ENCODE data around the gene CLEC10A.
"Not testable (repeated sequence)": the region's sequence is repeated elsewhere in the genome, so short reads cannot be mapped to it uniquely, and the experiment has no call there.

The CLEC10A gene, protein sequence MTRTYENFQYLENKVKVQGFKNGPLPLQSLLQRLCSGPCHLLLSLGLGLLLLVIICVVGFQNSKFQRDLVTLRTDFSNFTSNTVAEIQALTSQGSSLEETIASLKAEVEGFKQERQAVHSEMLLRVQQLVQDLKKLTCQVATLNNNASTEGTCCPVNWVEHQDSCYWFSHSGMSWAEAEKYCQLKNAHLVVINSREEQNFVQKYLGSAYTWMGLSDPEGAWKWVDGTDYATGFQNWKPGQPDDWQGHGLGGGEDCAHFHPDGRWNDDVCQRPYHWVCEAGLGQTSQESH

DNA sequence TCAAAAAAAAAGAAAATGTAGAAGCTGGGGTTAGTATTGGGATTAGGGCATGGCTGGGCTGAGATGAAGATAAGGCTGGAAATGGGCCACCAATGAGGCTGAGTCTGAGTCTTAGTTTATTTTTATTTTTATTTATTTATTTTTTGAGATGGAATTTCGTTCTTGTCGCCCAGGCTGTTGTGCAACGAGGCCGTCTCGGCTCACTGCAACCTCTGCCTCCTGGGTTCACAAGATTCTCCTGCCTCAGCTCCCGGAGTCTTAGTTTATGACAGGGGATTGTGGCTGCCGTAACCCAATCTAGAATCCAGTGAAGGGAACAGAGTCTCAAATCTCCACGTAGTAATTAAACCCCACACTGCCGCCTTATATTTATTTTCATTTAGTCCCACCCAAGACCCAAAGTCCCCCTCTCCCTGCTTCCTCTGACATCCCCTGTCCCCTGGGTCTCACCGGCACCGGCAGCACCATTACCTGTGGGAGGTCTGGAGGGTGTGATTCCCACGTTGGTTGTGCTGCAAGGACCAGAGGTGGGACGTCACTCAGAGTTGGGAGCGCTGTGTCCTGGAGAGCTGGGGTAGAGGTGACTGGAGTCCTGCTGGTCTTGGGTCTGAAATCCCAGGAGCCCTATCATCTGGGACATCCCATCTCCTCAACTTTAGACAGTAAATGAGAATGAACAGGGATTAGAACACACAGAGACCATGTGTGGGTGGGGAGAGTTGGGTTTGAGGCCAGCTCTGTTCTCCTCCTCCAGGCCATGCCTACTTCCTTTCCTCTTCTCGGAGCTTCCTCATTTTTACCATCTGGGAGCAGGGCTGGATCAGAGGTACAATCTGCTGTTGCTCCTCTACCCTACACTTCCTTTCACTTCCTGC, at the start of gene CLEC10A:
Gene CLEC10A, minus strand, starts transcription at position 671 of the 875 bp plus-strand sequence. CDS start 1,439 bp downstream, outside the sequence.
- no peak for DNase-seq

- DNase-seq: no peak
Observed at GRCh38 chr17:7129311-7129710, 49.3 kb upstream of the CLEC10A start.

DNA sequence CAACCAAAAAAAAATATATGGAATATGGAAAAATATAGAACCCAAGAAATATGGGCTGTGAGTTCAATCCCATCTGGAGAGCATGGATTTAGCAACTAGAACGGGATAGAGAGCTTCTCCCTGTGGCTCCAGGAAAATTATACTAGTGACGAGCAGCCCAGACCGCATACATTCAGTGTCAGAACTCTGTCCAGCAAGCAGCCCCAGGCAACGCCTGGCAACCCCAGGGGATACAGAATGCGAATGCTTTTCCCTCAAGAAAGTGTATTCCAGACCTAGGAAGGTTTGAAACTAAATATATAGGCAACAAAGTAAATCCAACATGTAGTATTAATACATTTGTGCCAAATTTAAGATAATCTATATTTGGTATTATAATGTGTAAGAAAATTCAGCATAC, 48.1 kb upstream of the CLEC10A start:
- no peak for DNase-seq

DNA sequence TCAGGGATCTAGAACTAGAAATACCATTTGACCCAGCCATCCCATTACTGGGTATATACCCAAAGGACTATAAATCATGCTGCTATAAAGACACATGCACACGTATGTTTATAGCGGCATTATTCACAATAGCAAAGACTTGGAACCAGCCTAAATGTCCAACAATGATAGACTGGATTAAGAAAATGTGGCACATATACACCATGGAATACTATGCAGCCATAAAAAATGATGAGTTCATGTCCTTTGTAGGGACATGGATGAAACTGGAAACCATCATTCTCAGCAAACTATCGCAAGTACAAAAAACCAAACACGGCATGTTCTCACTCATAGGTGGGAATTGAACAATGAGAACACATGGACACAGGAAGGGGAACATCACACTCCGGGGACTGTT, 47.5 kb upstream of the CLEC10A start:
- DNase-seq: not testable (repeated sequence)

- DNase-seq: not testable (repeated sequence)
Observed at GRCh38 chr17:7126386-7126785, 46.3 kb upstream of the CLEC10A start.

GRCh38 chr17:7124923-7125322, 44.9 kb upstream of the CLEC10A start:
- no peak for DNase-seq

DNA sequence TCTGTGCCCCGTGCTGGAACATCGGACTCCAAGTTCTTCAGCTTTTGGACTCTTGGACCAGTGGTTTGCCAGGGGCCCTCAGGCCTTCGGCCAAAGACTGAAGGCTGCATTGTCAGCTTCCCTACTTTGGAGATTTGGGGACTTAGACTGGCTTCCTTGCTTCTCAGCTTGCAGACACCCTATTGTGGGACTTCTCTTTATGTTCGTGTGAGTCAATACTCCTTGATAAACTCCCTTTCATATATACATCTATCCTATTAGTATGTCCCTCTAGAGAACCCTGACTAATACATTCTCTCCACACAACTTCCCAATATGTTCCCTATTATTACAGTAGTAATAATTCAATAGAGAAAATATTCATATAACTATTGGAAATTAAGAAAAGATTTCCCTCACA, 43.8 kb upstream of the CLEC10A start:
- DNase-seq: no peak

DNA sequence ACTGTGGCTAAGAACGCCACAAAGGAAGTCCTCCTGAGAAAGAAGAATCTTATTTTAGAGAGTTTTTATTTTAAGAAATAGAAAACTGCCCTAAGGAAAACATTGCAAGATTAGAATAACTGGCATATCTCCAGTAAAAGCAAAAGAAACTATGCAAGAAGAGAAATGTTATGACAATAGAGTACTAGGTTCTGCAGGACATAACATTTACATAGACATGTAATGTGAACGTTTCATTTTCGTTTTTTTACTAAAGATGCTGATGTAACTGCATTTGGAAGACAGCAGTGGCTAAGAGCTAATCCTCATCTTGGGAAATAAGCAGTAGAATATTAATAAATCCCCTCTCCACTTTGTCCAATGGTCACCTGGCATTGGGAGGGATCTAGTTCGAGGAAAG, 42.3 kb upstream of the CLEC10A start:
- no peak for DNase-seq

DNA sequence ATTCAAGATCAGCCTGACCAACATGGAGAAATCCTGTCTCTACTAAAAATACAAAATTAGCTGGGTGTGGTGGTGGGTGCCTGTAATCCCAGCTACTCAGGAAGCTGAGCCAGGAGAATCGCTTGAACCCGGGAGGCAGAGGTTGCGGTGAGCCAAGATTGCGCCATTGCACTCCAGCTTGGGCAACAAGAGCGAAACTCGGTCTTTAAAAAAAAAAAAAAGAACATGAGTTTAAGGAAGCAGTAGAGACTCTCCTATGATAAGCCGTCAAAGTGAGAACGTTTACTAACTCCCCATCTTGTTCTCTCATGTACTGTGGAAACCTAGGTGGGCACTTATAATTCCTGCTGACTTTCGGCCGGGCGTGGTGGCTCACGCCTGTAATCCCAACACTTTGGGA, 40.6 kb upstream of the CLEC10A start:
- DNase-seq: not testable (repeated sequence)

GRCh38 chr17:7120123-7120522, 40.1 kb upstream of the CLEC10A start:
- no peak for DNase-seq

DNA sequence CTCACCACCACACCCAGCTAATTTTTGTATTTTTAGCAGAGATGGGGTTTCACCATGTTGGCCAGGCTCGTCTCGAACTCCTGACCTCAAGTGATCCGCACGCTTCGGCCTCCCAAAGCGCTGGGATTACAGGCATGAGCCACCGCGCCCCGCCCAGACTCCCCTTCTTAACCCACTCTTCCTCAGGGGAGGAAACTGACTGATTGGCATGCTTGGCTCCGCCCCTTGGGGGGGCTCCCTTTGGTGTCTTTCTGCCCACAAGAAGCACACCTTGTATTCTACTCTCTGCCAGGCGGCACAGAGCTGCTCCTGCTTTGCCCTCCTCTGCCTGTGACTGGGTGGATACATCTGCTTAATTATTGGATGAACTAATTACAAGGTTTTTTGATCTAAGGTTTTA, 39.3 kb upstream of the CLEC10A start:
- no peak for DNase-seq

- DNase-seq: no peak
Observed at GRCh38 chr17:7114875-7115614, 35.0 kb upstream of the CLEC10A start.

GRCh38 chr17:7114241-7114874, 34.3 kb upstream of the CLEC10A start, which contains the start of gene ASGR2:
TSS of gene ASGR2 (minus strand) at chr17:7114822. CDS start at chr17:7114240, 582 bp downstream.
- no peak for DNase-seq

GRCh38 chr17:7113273-7114071, 33.4 kb upstream of the CLEC10A start:
- DNase-seq: no peak

- no peak for DNase-seq
Observed at GRCh38 chr17:7112510-7113108, 32.6 kb upstream of the CLEC10A start.

DNA sequence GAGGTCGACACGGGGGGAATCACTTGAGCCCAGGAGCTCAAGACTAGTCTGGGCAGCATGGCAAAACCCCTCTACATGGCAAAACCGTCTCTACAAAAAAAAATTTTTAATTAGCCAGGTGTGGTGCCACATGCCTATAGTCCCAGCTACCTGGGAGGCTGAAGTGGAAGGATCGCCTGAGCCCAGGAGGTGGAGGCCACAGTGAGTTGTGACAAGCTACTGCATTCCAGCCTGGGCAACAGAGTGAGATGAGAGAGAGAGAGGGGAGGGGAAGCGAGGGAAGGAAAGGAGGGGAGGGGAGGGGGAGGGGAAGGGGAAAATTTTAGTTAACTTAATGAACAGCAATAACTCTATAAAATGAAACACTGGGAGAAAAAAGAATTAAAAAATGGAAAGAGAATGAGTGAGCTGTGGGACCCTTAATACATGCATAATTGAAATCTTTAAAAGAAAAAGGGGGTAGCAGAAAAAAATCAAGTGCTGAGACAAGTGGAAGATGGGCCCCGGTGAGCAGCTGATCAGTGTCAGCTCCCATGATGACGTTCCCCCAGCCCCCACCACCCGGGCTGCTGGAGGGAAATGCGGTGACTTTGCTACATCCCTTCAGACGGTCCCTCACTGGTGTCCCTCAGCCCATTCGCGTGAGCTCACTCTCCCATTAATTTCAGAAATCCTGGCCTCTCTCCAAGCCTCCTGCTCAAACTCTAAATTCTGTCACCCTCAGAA, 31.9 kb upstream of the CLEC10A start:
- DNase-seq: no peak

- no peak for DNase-seq
Observed at GRCh38 chr17:7110617-7111306, 30.7 kb upstream of the CLEC10A start.

- DNase-seq: no peak
Observed at GRCh38 chr17:7109461-7110322, 29.6 kb upstream of the CLEC10A start.

GRCh38 chr17:7108981-7109380, 28.9 kb upstream of the CLEC10A start:
- DNase-seq: no peak

All from eye (tissue), 1 donor.